ENCODE data around the gene RASL12. TPM values are rescaled to one million over a fixed set of nuclear protein-coding genes. Genes with fewer than 3 reads are reported as not detected.

RASL12 gene
- total RNA-seq, 3 donors from 2014 or later (not counting 1 experiment from before 2014, with no cell fraction given): not detected

GRCh38 chr15:65086680-65087111 is 18.9 kb upstream of the RASL12 start:
- H3K36me3 ChIP-seq (ENCODE audit: control insufficient read depth, insufficient read depth, low read length): no peaks in the 10 kb centered on the region
- H3K36me3 Mint-ChIP-seq: no peaks in the 10 kb centered on the region
- H3K4me3 ChIP-seq (ENCODE audit: low read length): no peak overlapping the region
- no peak for TF ChIP-seq CTCF (IDR thresholded peaks at IDR 0.05)
- no peaks in the 10 kb centered on the region for H3K9me3 Mint-ChIP-seq
- intact Hi-C loops (cut with micrococcal nuclease): no loop called here
- no peak overlapping the region for H3K27ac Mint-ChIP-seq
- ATAC-seq: no peak
- H3K9me3 ChIP-seq (ENCODE audit: control insufficient read depth, insufficient read depth, low read length): no peaks in the 10 kb centered on the region
- WGBS (ENCODE audit: insufficient coverage): 70% methylated on average over 6 of the region's 6 CpGs
- peaks cover 11 to 19% of the 10 kb centered on the region in 2 donors for H3K4me1 Mint-ChIP-seq
- H3K27me3 ChIP-seq (ENCODE audit: control insufficient read depth, insufficient read depth, low read length): peaks cover 6% of the 10 kb centered on the region
- DNase-seq: peak in 1 of 2 donors; percentile 19
- no peak overlapping the region for H3K4me3 Mint-ChIP-seq
- peaks cover 7% of the 10 kb centered on the region for H3K4me1 ChIP-seq (ENCODE audit: control insufficient read depth, insufficient read depth, low read length)
- peaks cover 23 to 29% of the 10 kb centered on the region in 2 donors for H3K27me3 Mint-ChIP-seq (ENCODE audit: low read depth in 2 of 2)
- H3K27ac ChIP-seq (ENCODE audit: low read length): no peak overlapping the region

GRCh38 chr15:65085990-65086679 is 18.3 kb upstream of the RASL12 start:
- H3K4me3 Mint-ChIP-seq: no peak overlapping the region
- TF ChIP-seq CTCF (IDR thresholded peaks at IDR 0.05): no peak
- no peaks in the 10 kb centered on the region for H3K9me3 Mint-ChIP-seq

GRCh38 chr15:65085207-65085753 is 17.5 kb upstream of the RASL12 start:
- peaks cover 26 to 38% of the 10 kb centered on the region in 2 donors for H3K27me3 Mint-ChIP-seq (ENCODE audit: low read depth in 2 of 2)
- intact Hi-C loops (cut with micrococcal nuclease): no loop called here
- Histone ChIP-seq H3K36me3 (ENCODE audit: control insufficient read depth, insufficient read depth, low read length) (no peaks in the 10 kb centered on the region), H3K27ac (ENCODE audit: low read length) (no peak overlapping the region), H3K9me3 (ENCODE audit: control insufficient read depth, insufficient read depth, low read length) (no peaks in the 10 kb centered on the region), H3K4me1 (ENCODE audit: control insufficient read depth, insufficient read depth, low read length) (peaks cover 7% of the 10 kb centered on the region), H3K4me3 (ENCODE audit: low read length) (no peak overlapping the region), H3K27me3 (ENCODE audit: control insufficient read depth, insufficient read depth, low read length) (peaks cover 6% of the 10 kb centered on the region)
- H3K9me3 Mint-ChIP-seq: no peaks in the 10 kb centered on the region
- H3K27ac Mint-ChIP-seq: no peak overlapping the region
- no peaks in the 10 kb centered on the region for H3K36me3 Mint-ChIP-seq
- DNase-seq: no peak
- peaks cover 11 to 19% of the 10 kb centered on the region in 2 donors for H3K4me1 Mint-ChIP-seq
- WGBS (ENCODE audit: insufficient coverage): 92% methylated on average over 8 of the region's 8 CpGs
- no peak for TF ChIP-seq CTCF (IDR thresholded peaks at IDR 0.05)
- no peak for ATAC-seq
- no peak overlapping the region for H3K4me3 Mint-ChIP-seq

More at GRCh38 chr15:65085990-65086679, 18.3 kb upstream of the RASL12 start:
- Histone ChIP-seq H3K4me3 (ENCODE audit: low read length) (no peak overlapping the region), H3K36me3 (ENCODE audit: control insufficient read depth, insufficient read depth, low read length) (no peaks in the 10 kb centered on the region), H3K27ac (ENCODE audit: low read length) (no peak overlapping the region), H3K4me1 (ENCODE audit: control insufficient read depth, insufficient read depth, low read length) (peaks cover 7% of the 10 kb centered on the region), H3K27me3 (ENCODE audit: control insufficient read depth, insufficient read depth, low read length) (peaks cover 6% of the 10 kb centered on the region), H3K9me3 (ENCODE audit: control insufficient read depth, insufficient read depth, low read length) (no peaks in the 10 kb centered on the region)
- 93% methylated on average over 6 of the region's 6 CpGs for WGBS (ENCODE audit: insufficient coverage)
- peaks cover 26 to 34% of the 10 kb centered on the region in 2 donors for H3K27me3 Mint-ChIP-seq (ENCODE audit: low read depth in 2 of 2)
- DNase-seq: peak in 1 of 2 donors; percentile 22
- H3K4me1 Mint-ChIP-seq: peaks cover 11 to 19% of the 10 kb centered on the region in 2 donors
- peak in 1 of 3 donors; percentile 29 for ATAC-seq
- H3K27ac Mint-ChIP-seq: no peak overlapping the region
- no peaks in the 10 kb centered on the region for H3K36me3 Mint-ChIP-seq
- intact Hi-C loops (cut with micrococcal nuclease): no loop called here
